Tibial nerve (tissue), 4 donors: ENCODE data around the gene MRPL39.

Source experiments
- CTCF ChIP-seq, 5 experiments: fragments of 200-600 bp in 3 of 5; fragments of 450-650 bp in 2 of 5; sonication (generic) in 3 of 5; IDR thresholded peaks; one replicate each; pipeline ENCODE4 v1.5.1; 2016 to 2019; ENCODE audit warnings: antibody characterized with exemption in 5 of 5, mild to moderate bottlenecking in 3 of 5, moderate library complexity in 2 of 5
- EP300 ChIP-seq, 2 donors: sonication (generic); formaldehyde crosslinking; IDR thresholded peaks; one replicate each; pipeline ENCODE4 v1.6.1; 2017; ENCODE audit warnings: antibody characterized with exemption in 2 of 2, mild to moderate bottlenecking in 1 of 2
- POLR2A ChIP-seq, 2 donors: fragments of 450-650 bp; IDR thresholded peaks; one replicate each; pipeline ENCODE4 v1.6.1; 2017; ENCODE audit warnings: antibody characterized with exemption in 2 of 2, mild to moderate bottlenecking in 2 of 2, moderate library complexity in 2 of 2

GRCh38 chr21:25560891-25561290, 46.4 kb downstream of the MRPL39 start:
- no peak for TF ChIP-seq CTCF (IDR thresholded peaks at IDR 0.05)
- no peak for TF ChIP-seq POLR2A (IDR thresholded peaks at IDR 0.05)
- no peak for TF ChIP-seq EP300 (IDR thresholded peaks at IDR 0.05)
